HFFc6 (cell line): ENCODE data around the gene JAZF1. TPM values are rescaled to one million over a fixed set of nuclear protein-coding genes. Genes with fewer than 3 reads are reported as not detected.
A peak's percentile ranks its signal among the peaks of the same experiment; 100 is the strongest.

Source experiments
- DNase-seq: peaks from one replicate; pipeline ENCODE4 v3.0.0-alpha.2; 2018
- H3K27ac Mint-ChIP-seq: 2 replicates; pipeline ENCODE4 v1.8.0; 2020; ENCODE audit warnings: mild to moderate bottlenecking, mixed read lengths
- H3K27me3 Mint-ChIP-seq: 2 replicates; pipeline ENCODE4 v1.8.0; 2021; ENCODE audit warnings: mild to moderate bottlenecking, moderate library complexity, mixed read lengths; ENCODE audit not compliant: insufficient read depth
- H3K36me3 Mint-ChIP-seq: 2 replicates; pipeline ENCODE4 v1.8.0; 2021; ENCODE audit warnings: low read depth, mixed read lengths
- H3K4me1 Mint-ChIP-seq: 2 replicates; pipeline ENCODE4 v1.8.0; 2020; ENCODE audit warnings: low read depth, mixed read lengths
- H3K4me3 Mint-ChIP-seq: 2 replicates; pipeline ENCODE4 v1.8.0; 2020; ENCODE audit warnings: mild to moderate bottlenecking, moderate library complexity, mixed read lengths
- H3K9me3 Mint-ChIP-seq: 2 replicates; pipeline ENCODE4 v1.8.0; 2020; ENCODE audit warnings: mild to moderate bottlenecking, mixed read lengths
- CTCF ChIP-seq: fragments of 200-600 bp; sonication (generic); IDR thresholded peaks from 2 replicates; pipeline ENCODE4 v1.5.0; 2021; ENCODE audit warnings: antibody characterized with exemption, mild to moderate bottlenecking
- total RNA-seq, 6 experiments: library from RNA; stranded (reverse); fragmentation: NEBNext Ultra II Directional; extraction: Animal tissue kit (Norgen Biotek cat#: 25700); gene quantifications; 2 replicates in 1 of 6; 3 replicates in 5 of 6; pipeline ENCODE4 v1.2.3, GENCODE V29; 2021

The JAZF1 gene
- total RNA-seq, 6 experiments from 2014 or later: 17.5 to 26.3 (median 21.4) TPM

DNA sequence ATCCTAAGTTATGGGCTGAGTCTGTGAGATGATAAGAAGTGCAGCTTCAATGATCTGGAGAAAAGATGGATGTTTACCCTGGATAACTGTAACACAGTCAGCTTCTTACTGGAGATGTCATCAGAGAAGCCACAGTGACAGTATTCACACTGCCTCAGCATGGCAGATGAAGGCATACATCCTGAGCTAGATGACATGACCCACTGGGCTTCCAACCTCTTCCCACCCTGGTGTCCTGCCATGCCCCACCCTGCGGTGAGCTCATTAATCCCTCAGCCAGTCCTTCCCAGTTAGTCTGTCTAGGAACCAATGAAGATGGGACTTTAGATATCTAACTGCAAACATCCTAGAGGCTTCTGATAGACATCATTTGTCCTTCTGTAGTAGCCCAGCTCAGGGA is 226.8 kb downstream of the JAZF1 start:
- Mint-ChIP-seq H3K4me3 (no peak overlapping the region), H3K36me3 (peaks cover 4% of the 10 kb centered on the region; the same call in 1 of the 2 replicates), H3K4me1 (no peaks in the 10 kb centered on the region; the same call in 1 of the 2 replicates), H3K9me3 (no peaks in the 10 kb centered on the region), H3K27me3 (no peaks in the 10 kb centered on the region; the same call in 1 of the 2 replicates), H3K27ac (no peak overlapping the region)
- no peak for TF ChIP-seq CTCF
- no peak for DNase-seq

- no peak overlapping the region for H3K27ac Mint-ChIP-seq
- H3K9me3 Mint-ChIP-seq: no peaks in the 10 kb centered on the region
- no peak overlapping the region for H3K4me3 Mint-ChIP-seq
- H3K36me3 Mint-ChIP-seq: peaks cover 4% of the 10 kb centered on the region; the same call in 1 of the 2 replicates
- TF ChIP-seq CTCF: no peak
- no peak for DNase-seq
- H3K4me1 Mint-ChIP-seq: peaks cover under 1% of the 10 kb centered on the region; the same call in 1 of the 2 replicates
- H3K27me3 Mint-ChIP-seq: no peaks in the 10 kb centered on the region; the same call in 1 of the 2 replicates
Observed at GRCh38 chr7:27953361-27953760, 227.2 kb downstream of the JAZF1 start.

DNA sequence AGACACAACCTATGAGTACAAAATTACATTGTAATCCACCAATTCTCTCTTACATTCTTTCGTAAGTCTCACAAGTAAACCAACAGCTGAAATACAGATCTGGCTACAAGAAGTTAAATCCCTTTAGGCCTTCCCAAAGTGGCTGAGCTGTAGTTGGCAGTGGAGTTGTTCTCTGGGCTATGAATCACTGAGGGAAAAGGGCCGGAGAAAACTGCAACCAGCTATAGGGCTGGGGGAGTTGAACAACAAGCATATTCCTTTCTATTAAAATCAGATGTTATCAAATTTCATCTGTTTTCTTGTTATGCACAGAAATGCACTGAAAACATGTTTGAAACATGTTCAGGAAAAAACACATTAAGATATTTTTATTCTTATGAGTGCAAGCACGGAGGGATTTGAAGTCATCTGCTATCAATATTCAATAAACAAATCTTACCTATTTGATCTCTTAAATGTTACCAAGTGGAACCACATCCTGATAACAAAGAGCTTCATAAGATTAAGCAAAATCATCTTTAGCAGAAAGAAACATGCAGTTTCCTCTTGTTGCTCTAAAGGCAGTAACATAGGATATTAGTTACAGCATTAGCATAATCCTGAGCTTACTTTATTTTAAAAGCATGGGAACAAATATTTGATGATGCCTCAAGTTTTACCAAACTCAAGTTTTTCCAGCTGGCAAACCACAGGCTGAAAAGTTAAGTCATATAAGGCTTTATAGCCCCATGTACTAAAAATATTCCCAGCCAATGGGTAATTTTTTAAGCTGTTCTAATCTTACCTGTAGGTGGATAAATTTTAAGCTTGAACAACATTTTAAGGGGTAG is 227.9 kb downstream of the JAZF1 start:
- Mint-ChIP-seq H3K9me3 (no peaks in the 10 kb centered on the region), H3K4me1 (peaks cover 7% of the 10 kb centered on the region), H3K27me3 (peaks cover under 1% of the 10 kb centered on the region; the same call in 1 of the 2 replicates), H3K4me3 (no peak overlapping the region), H3K27ac (no peak overlapping the region), H3K36me3 (peaks cover 4% of the 10 kb centered on the region; the same call in 1 of the 2 replicates)
- DNase-seq: peak; percentile 31
- TF ChIP-seq CTCF: no peak

GRCh38 chr7:27950123-27950522 is 230.5 kb downstream of the JAZF1 start:
- no peak for DNase-seq
- H3K4me1 Mint-ChIP-seq: peaks cover 13% of the 10 kb centered on the region

GRCh38 chr7:27948861-27949260 is 231.7 kb downstream of the JAZF1 start:
- peaks cover 2% of the 10 kb centered on the region; the same call in 1 of the 2 replicates for H3K27me3 Mint-ChIP-seq
- no peak overlapping the region for H3K27ac Mint-ChIP-seq
- TF ChIP-seq CTCF: no peak
- no peaks in the 10 kb centered on the region for H3K36me3 Mint-ChIP-seq
- DNase-seq: no peak
- no peak overlapping the region for H3K4me3 Mint-ChIP-seq
- peaks cover 15% of the 10 kb centered on the region for H3K4me1 Mint-ChIP-seq
- no peaks in the 10 kb centered on the region for H3K9me3 Mint-ChIP-seq

More at GRCh38 chr7:27950123-27950522, 230.5 kb downstream of the JAZF1 start:
- H3K27me3 Mint-ChIP-seq: peaks cover 2% of the 10 kb centered on the region; the same call in 1 of the 2 replicates
- H3K36me3 Mint-ChIP-seq: peaks cover 3% of the 10 kb centered on the region; the same call in 1 of the 2 replicates
- TF ChIP-seq CTCF: no peak
- no peak overlapping the region for H3K27ac Mint-ChIP-seq
- H3K4me3 Mint-ChIP-seq: no peak overlapping the region
- no peaks in the 10 kb centered on the region for H3K9me3 Mint-ChIP-seq
